HepG2 (cell line): ENCODE results near the gene CD248. TPM values are rescaled to one million over a fixed set of nuclear protein-coding genes. Genes with fewer than 3 reads are reported as not detected.

Experiments used
- GMEB2 ChIP-seq: IDR thresholded peaks from 2 replicates; pipeline ENCODE4 v1.6.1; 2016; ENCODE audit warnings: missing biosample characterization, missing genetic modification reagents, low read depth
- KLF15 ChIP-seq: sonication (generic); formaldehyde crosslinking; IDR thresholded peaks from 2 replicates; pipeline ENCODE4 v1.8.1; 2023; ENCODE audit warnings: borderline replicate concordance, mild to moderate bottlenecking, inconsistent platforms, missing genetic modification reagents, mixed read lengths
- NFATC3 ChIP-seq: sonication (generic); formaldehyde crosslinking; IDR thresholded peaks from 2 replicates; pipeline ENCODE4 v1.5.1; 2020; ENCODE audit warnings: mild to moderate bottlenecking, missing genetic modification reagents
- RARG ChIP-seq: sonication (generic); formaldehyde crosslinking; IDR thresholded peaks from 2 replicates; pipeline ENCODE4 v1.4.0; 2020; ENCODE audit warnings: low read depth, mild to moderate bottlenecking, missing genetic modification reagents
- RORA ChIP-seq: sonication (generic); formaldehyde crosslinking; IDR thresholded peaks from 2 replicates; pipeline ENCODE4 v1.5.0; 2020; ENCODE audit warnings: mild to moderate bottlenecking, missing genetic modification reagents, moderate library complexity
- TCF7 ChIP-seq: sonication (generic); IDR thresholded peaks from 2 replicates; pipeline ENCODE4 v1.6.1; 2016; ENCODE audit warnings: antibody characterized with exemption, low read depth
- TCF7L2 ChIP-seq: IDR thresholded peaks from 2 replicates; pipeline ENCODE4 v1.6.1; 2011; ENCODE audit warnings: mild to moderate bottlenecking, low read depth, low read length, moderate library complexity
- ZBTB4 ChIP-seq: sonication (generic); formaldehyde crosslinking; IDR thresholded peaks from 2 replicates; pipeline ENCODE4 v1.4.0; 2020; ENCODE audit warnings: missing genetic modification reagents, mild to moderate bottlenecking, borderline replicate concordance
- ZBTB40 ChIP-seq, 2 experiments: fragments of 450-650 bp in 1 of 2; sonication (generic) in 1 of 2; formaldehyde crosslinking in 1 of 2; IDR thresholded peaks; 2 replicates each; pipeline versions ENCODE4 v1.6.1 to v1.8.0; 2016 to 2022; ENCODE audit warnings: antibody characterized with exemption in 1 of 2, mild to moderate bottlenecking in 1 of 2, missing genetic modification reagents in 1 of 2
- ZNF234 ChIP-seq: sonication (generic); formaldehyde crosslinking; conservative IDR thresholded peaks from 2 replicates; pipeline ENCODE4 v1.5.1; 2020; ENCODE audit warnings: mild to moderate bottlenecking, missing genetic modification reagents
- ZNF605 ChIP-seq: sonication (generic); formaldehyde crosslinking; IDR thresholded peaks from 2 replicates; pipeline ENCODE4 v1.8.0; 2022; ENCODE audit warnings: mild to moderate bottlenecking, missing genetic modification reagents
- ZNF639 ChIP-seq: conservative IDR thresholded peaks from 2 replicates; pipeline ENCODE4 v1.6.1; 2018; ENCODE audit warnings: missing genetic modification reagents
- polyA plus RNA-seq, 8 experiments: library from polyadenylated mRNA; depleted of rRNA in 3 of 8; stranded (reverse) in 7 of 8; unstranded in 1 of 8; fragments of >200 nt; fragmentation: Illumina TruSeq in 4 of 8; extraction: Trizol in 4 of 8; gene quantifications; 2 replicates each; pipeline versions ENCODE4 v1.2.1 to v1.2.3, GENCODE V29; 2011 to 2016; ENCODE audit warnings: low read depth in 4 of 8, missing spikeins in 1 of 8, mixed read lengths in 1 of 8; ENCODE audit not compliant: insufficient read depth in 1 of 8
- total RNA-seq, 5 experiments: library from RNA; depleted of rRNA; stranded (reverse); fragments of >200 nt; fragmentation: Illumina TruSeq; extraction: Trizol; gene quantifications; 2 replicates each; pipeline ENCODE4 v1.2.3, GENCODE V29; 2016; ENCODE audit warnings: low read depth in 1 of 5

CD248 gene
- total and polyA plus RNA-seq, 2 of the 13 experiments (the other 11 are each of a cell fraction or from before 2014, with no cell fraction given): 0.25 to 0.35 TPM

- TF ChIP-seq ZBTB40 (IDR thresholded peaks at IDR 0.05) (no peak), ZBTB40 (CRISPR knock-in tag; IDR thresholded peaks at IDR 0.05) (no peak; the same call in 1 of the 2 replicates), KLF15 (CRISPR knock-in tag) (no peak), ZNF605 (0 out of 2 replicates have a peak, but pooled peaks have one; percentile 28), TCF7 (no peak), ZNF234 (CRISPR knock-in tag) (no peak), RORA (no peak), NFATC3 (CRISPR knock-in tag) (no peak), RARG (CRISPR knock-in tag) (no peak), ZNF639 (CRISPR knock-in tag) (no peak), ZBTB4 (CRISPR knock-in tag) (no peak), GMEB2 (CRISPR knock-in tag) (no peak), TCF7L2 (no peak)
Observed at GRCh38 chr11:66287889-66288670, 28.8 kb downstream of the CD248 start (continued).
